ENCODE measurements around the gene BDKRB1. TPM values are rescaled to one million over a fixed set of nuclear protein-coding genes. Genes with fewer than 3 reads are reported as not detected.

The BDKRB1 gene
- total and polyA plus RNA-seq, 10 donors: 0.22 TPM; not detected in 9

- no peak for DNase-seq
- H3K4me3 ChIP-seq: no peak overlapping the region
- H3K27me3 ChIP-seq (replicated peaks in 1 of 7): peaks cover 0 to 19% (median 0%) of the 10 kb centered on the region in 7 donors
- H3K27ac ChIP-seq: no peak overlapping the region
- H3K4me1 ChIP-seq: no peaks in the 10 kb centered on the region
- H3K9me3 ChIP-seq: peaks cover 0 to 2% (median 0%) of the 10 kb centered on the region in 8 donors
- no peaks in the 10 kb centered on the region for H3K36me3 ChIP-seq
- intact Hi-C loops (cut with DNase I; ENCODE audit: low total_unique reads): no loop called here
- WGBS, 5 donors: 76 to 92% (median 81%) methylated on average over 6 of the region's 6 CpGs
- TF ChIP-seq CTCF (IDR thresholded peaks at IDR 0.05 in 8 of 11, conservative IDR thresholded peaks at IDR 0.05 in 3 of 11): no peak
- TF ChIP-seq POLR2A (IDR thresholded peaks at IDR 0.05): no peak
- no peak for TF ChIP-seq POLR2AphosphoS5 (IDR thresholded peaks at IDR 0.05)
Measured at GRCh38 chr14:96247031-96247430, 9.0 kb upstream of the BDKRB1 start.

- H3K9me3 ChIP-seq: peaks cover 0 to 2% (median 0%) of the 10 kb centered on the region in 8 donors
- 18 to 54% (median 29%) methylated on average over 3 to 5 of the region's 5 CpGs for WGBS, 5 donors
- H3K27me3 ChIP-seq (replicated peaks in 1 of 7): peaks cover 0 to 34% (median 0%) of the 10 kb centered on the region in 7 donors
- no peak overlapping the region for H3K27ac ChIP-seq
- intact Hi-C loops (cut with DNase I; ENCODE audit: low total_unique reads): no loop called here
- TF ChIP-seq POLR2A (IDR thresholded peaks at IDR 0.05): no peak
- TF ChIP-seq CTCF (IDR thresholded peaks at IDR 0.05 in 8 of 11, conservative IDR thresholded peaks at IDR 0.05 in 3 of 11): no peak
- TF ChIP-seq POLR2AphosphoS5 (IDR thresholded peaks at IDR 0.05): no peak
- H3K4me1 ChIP-seq: no peaks in the 10 kb centered on the region
- DNase-seq: no peak
- H3K36me3 ChIP-seq: no peaks in the 10 kb centered on the region
- no peak overlapping the region for H3K4me3 ChIP-seq
Measured at GRCh38 chr14:96249029-96249428, 7.0 kb upstream of the BDKRB1 start.

GRCh38 chr14:96250485-96250884 is 5.5 kb upstream of the BDKRB1 start:
- Histone ChIP-seq H3K27me3 (replicated peaks in 1 of 7) (peaks cover 0 to 48% (median 0%) of the 10 kb centered on the region in 7 donors), H3K27ac (no peak overlapping the region), H3K9me3 (no peaks in the 10 kb centered on the region), H3K4me3 (no peak overlapping the region), H3K36me3 (no peaks in the 10 kb centered on the region), H3K4me1 (no peaks in the 10 kb centered on the region)
- DNase-seq: peak; percentile 6
- WGBS, 5 donors: 63 to 86% (median 80%) methylated on average over 3 of the region's 3 CpGs
- intact Hi-C loops (cut with DNase I; ENCODE audit: low total_unique reads): no loop called here
- TF ChIP-seq CTCF (IDR thresholded peaks at IDR 0.05 in 8 of 11, conservative IDR thresholded peaks at IDR 0.05 in 3 of 11): no peak
- TF ChIP-seq POLR2A (IDR thresholded peaks at IDR 0.05): no peak
- TF ChIP-seq POLR2AphosphoS5 (IDR thresholded peaks at IDR 0.05): no peak

GRCh38 chr14:96251656-96252155 is 4.3 kb upstream of the BDKRB1 start:
- TF ChIP-seq POLR2AphosphoS5 (IDR thresholded peaks at IDR 0.05): no peak
- no peak for TF ChIP-seq CTCF (IDR thresholded peaks at IDR 0.05 in 8 of 11, conservative IDR thresholded peaks at IDR 0.05 in 3 of 11)
- TF ChIP-seq POLR2A (IDR thresholded peaks at IDR 0.05): no peak
- Histone ChIP-seq H3K27me3 (replicated peaks in 1 of 7) (peaks cover 0 to 48% (median 0%) of the 10 kb centered on the region in 7 donors), H3K36me3 (no peaks in the 10 kb centered on the region), H3K9me3 (no peaks in the 10 kb centered on the region), H3K4me1 (no peaks in the 10 kb centered on the region), H3K4me3 (no peak overlapping the region), H3K27ac (no peak overlapping the region)
- DNase-seq: no peak
- WGBS, 5 donors: 81 to 93% (median 91%) methylated on average over 4 of the region's 4 CpGs
- intact Hi-C loops (cut with DNase I; ENCODE audit: low total_unique reads): no loop called here
